Chondrocyte (in vitro differentiated cells): Measurements from ENCODE around the gene ANKRD13C. TPM values are rescaled to one million over a fixed set of nuclear protein-coding genes. Genes with fewer than 3 reads are reported as not detected.
A peak's percentile ranks its signal among the peaks of the same experiment; 100 is the strongest.

Experiments
- DNase-seq: peaks from one replicate; pipeline ENCODE4 v3.0.0; 2021; ENCODE audit warnings: mixed read lengths, low spot score
- H3K27ac Mint-ChIP-seq: one replicate; pipeline ENCODE4 v1.8.0; 2021; ENCODE audit warnings: mild to moderate bottlenecking, moderate library complexity, mixed read lengths; ENCODE audit not compliant: unreplicated experiment
- H3K27me3 Mint-ChIP-seq: 2 replicates; pipeline ENCODE4 v1.8.0; 2021; ENCODE audit warnings: low read depth, mixed read lengths
- H3K36me3 Mint-ChIP-seq: 2 replicates; pipeline ENCODE4 v1.8.0; 2021; ENCODE audit warnings: low read depth, mixed read lengths
- H3K4me1 Mint-ChIP-seq: 2 replicates; pipeline ENCODE4 v1.8.0; 2021; ENCODE audit warnings: low read depth, mild to moderate bottlenecking, mixed read lengths
- H3K4me3 Mint-ChIP-seq: one replicate; pipeline ENCODE4 v1.8.0; 2021; ENCODE audit warnings: mild to moderate bottlenecking, moderate library complexity, mixed read lengths; ENCODE audit not compliant: unreplicated experiment
- H3K9me3 Mint-ChIP-seq: 2 replicates; pipeline ENCODE4 v1.8.0; 2021; ENCODE audit warnings: low read depth, mixed read lengths
- total RNA-seq: library from RNA; stranded (reverse); gene quantifications from 3 replicates; pipeline ENCODE4 v1.2.1, GENCODE V29; 2021
- TF ChIP-seq, protein P1 (sequence below): fragments of 200-600 bp; sonication (generic); IDR thresholded peaks from 2 replicates; pipeline ENCODE4 v1.5.0; 2021; ENCODE audit warnings: antibody characterized with exemption, mild to moderate bottlenecking, moderate library complexity

The ANKRD13C gene
- total RNA-seq, 1 donor from 2014 or later = 19.4 TPM

DNA sequence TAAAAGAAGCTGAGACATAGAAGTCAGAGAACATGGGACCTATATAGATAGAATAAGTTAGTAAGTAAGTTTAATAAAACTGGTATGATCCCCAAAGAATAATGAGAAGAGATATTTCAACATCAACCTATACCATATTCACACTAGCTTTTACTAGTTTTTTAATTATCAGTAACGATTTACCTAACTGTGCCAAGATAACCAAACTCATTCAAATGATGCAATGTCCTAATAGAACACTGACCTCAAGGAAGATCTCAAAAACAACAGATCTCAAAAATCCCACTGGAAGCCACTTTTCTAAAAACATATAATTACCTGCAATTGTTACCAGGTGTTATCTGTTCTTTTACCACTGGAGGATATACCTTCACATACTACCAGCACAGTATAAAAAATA, 38.7 kb downstream of the ANKRD13C start:
- Mint-ChIP-seq H3K9me3 (no peaks in the 10 kb centered on the region), H3K27ac (no peak overlapping the region), H3K4me1 (peaks cover 11% of the 10 kb centered on the region), H3K36me3 (no peaks in the 10 kb centered on the region), H3K4me3 (no peak overlapping the region), H3K27me3 (no peaks in the 10 kb centered on the region)
- DNase-seq = no peak
- TF ChIP-seq, protein P1, sequence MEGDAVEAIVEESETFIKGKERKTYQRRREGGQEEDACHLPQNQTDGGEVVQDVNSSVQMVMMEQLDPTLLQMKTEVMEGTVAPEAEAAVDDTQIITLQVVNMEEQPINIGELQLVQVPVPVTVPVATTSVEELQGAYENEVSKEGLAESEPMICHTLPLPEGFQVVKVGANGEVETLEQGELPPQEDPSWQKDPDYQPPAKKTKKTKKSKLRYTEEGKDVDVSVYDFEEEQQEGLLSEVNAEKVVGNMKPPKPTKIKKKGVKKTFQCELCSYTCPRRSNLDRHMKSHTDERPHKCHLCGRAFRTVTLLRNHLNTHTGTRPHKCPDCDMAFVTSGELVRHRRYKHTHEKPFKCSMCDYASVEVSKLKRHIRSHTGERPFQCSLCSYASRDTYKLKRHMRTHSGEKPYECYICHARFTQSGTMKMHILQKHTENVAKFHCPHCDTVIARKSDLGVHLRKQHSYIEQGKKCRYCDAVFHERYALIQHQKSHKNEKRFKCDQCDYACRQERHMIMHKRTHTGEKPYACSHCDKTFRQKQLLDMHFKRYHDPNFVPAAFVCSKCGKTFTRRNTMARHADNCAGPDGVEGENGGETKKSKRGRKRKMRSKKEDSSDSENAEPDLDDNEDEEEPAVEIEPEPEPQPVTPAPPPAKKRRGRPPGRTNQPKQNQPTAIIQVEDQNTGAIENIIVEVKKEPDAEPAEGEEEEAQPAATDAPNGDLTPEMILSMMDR = no peak

DNA sequence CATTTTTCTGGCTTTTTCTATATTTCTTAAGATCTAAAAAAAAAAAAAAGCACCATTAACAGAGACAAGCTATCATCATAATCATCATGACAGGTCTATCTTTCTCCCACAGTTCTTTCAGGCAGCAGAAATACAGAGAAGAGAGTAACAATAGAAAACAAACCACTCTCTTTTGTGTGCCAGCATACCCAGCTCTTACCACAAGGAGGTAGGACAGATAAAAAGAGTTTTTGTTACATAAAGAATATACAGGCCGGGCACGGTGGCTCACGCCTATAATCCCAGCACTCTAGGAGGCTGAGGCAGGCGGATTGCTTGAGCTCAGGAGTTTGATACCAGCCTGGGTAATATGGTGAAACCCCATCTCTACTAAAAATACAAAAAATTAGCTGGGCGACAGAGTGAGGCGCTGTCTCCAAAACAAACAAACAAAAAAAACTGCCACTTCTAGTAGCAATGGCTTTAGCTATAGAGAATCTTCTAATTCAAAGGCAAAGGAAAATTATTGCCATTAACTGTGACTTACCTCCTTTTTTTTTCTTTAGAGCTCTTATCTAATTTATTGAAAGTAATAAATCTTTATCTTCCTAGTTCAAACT, 39.7 kb downstream of the ANKRD13C start:
- no peak overlapping the region for H3K27ac Mint-ChIP-seq
- no peaks in the 10 kb centered on the region for H3K9me3 Mint-ChIP-seq
- DNase-seq = no peak
- H3K4me3 Mint-ChIP-seq = no peak overlapping the region
- H3K36me3 Mint-ChIP-seq = no peaks in the 10 kb centered on the region
- TF ChIP-seq, protein P1 = peak; percentile 36
- peaks cover 8% of the 10 kb centered on the region for H3K4me1 Mint-ChIP-seq
- H3K27me3 Mint-ChIP-seq = no peaks in the 10 kb centered on the region

DNA sequence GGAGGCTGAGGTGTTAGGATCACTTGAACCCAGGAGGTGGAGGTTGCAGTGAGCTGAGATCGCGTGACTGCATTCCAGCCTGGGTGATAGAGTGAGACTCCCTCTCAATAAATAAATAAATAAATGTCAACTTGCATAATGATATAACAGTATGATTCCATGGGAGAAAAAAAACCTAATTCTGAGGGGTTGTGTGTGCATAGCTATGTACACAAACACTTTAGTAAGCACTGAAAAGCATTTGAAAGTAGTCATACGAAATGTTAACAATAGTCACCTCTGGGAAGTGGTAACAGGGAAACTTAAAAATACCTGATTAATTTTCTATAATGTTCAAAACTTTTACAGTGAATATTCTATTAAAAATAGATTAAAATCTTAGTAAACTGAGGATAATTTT, 43.2 kb downstream of the ANKRD13C start:
- H3K4me1 Mint-ChIP-seq = no peaks in the 10 kb centered on the region
- H3K36me3 Mint-ChIP-seq = peaks cover 2% of the 10 kb centered on the region
- H3K4me3 Mint-ChIP-seq = no peak overlapping the region
- H3K27me3 Mint-ChIP-seq = no peaks in the 10 kb centered on the region
- H3K27ac Mint-ChIP-seq = no peak overlapping the region
- no peak for DNase-seq
- TF ChIP-seq, protein P1 = no peak
- H3K9me3 Mint-ChIP-seq = no peaks in the 10 kb centered on the region

DNA sequence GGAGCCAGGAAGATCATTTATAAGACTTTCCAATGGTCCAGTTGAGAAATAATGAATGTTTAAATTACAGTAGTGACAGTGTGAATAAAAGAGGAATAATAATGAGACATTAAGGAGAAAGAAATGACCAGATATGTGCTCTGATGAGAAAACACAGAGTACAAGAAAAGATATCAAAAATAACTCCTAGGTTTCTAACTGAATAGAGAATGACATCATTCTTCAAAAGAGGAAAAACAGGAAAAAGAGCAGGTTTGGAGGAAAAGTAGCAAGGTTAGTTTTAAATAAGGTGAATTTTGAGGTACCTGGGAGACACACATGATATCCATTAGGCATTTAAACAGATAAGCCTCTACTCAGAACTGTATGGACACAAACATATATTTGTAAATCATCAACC, 55.0 kb downstream of the ANKRD13C start:
- H3K27me3 Mint-ChIP-seq = no peaks in the 10 kb centered on the region
- no peak overlapping the region for H3K27ac Mint-ChIP-seq
- no peaks in the 10 kb centered on the region for H3K9me3 Mint-ChIP-seq
- DNase-seq = no peak
- peaks cover 17% of the 10 kb centered on the region for H3K36me3 Mint-ChIP-seq
- H3K4me3 Mint-ChIP-seq = no peak overlapping the region
- H3K4me1 Mint-ChIP-seq = no peaks in the 10 kb centered on the region
- TF ChIP-seq, protein P1 = no peak

DNA sequence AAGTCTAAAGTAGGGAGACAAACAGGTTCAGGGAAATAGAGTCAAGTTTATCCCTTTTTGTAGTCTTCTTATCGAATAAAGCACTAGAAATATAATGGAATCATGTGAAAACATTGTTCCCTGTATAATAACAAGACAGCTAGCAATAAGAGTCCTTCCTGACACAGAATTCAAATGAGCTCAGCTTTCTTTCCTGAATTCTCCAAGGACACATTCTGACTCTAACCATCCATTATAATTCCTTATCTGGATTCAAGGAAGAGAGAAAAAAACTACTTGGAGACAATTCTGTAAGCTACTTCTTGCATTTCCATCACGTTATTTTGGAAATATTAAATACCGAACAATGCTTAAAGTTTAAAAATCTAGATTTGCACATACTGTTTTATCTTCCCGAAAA, 58.8 kb downstream of the ANKRD13C start:
- TF ChIP-seq, protein P1 = no peak
- Mint-ChIP-seq H3K9me3 (no peaks in the 10 kb centered on the region), H3K4me1 (no peaks in the 10 kb centered on the region), H3K27ac (no peak overlapping the region), H3K4me3 (no peak overlapping the region), H3K27me3 (no peaks in the 10 kb centered on the region), H3K36me3 (peaks cover 19% of the 10 kb centered on the region)
- DNase-seq = no peak
